Nucleus accumbens (tissue), 56 donors: ENCODE results near the gene ZBP1.

ENCODE experiments used
- DNase-seq, 56 donors: peaks; one replicate each; lab custom pipeline; 2025; lab: John Stamatoyannopoulos, UW

ZBP1 gene

DNA sequence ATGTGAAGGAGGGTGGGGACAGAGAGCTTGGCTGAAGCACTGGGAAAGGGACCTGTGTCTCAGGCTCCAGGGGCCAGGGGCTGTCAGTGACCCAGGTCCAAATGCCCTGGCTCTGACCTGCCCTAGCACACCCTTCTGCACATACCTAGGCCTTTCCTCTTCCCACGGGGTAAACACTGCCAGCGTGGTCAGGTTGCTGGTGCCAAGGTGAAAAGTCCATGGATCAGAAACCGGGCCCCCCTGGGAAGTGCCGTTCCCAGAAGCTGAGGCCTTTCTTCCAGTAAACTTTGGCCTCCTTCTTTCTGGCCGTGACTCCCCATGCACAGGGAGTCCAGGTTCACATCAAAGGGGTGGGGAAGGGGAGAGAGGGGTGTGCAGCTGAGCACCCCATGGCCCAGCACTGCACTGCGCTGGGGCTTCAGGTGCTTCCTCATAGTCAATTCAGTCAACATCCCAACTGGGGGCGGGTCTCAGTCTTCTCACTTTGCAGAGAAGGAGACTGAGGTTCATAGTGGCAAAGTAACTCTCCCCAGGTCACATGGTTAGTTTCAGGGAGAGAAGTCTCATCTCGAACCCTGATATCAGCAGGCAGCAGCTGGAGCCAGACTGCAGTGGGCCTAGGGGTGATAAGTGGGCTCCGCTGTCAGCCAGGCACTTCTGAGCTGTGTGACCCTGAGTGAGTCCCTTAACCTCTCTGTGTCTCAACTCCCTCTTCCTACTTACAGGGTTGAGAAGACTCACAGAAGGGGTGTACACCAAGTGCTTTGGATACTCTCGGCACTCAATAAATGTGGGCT is 42.3 kb downstream of the ZBP1 start:
- no peak for DNase-seq

DNA sequence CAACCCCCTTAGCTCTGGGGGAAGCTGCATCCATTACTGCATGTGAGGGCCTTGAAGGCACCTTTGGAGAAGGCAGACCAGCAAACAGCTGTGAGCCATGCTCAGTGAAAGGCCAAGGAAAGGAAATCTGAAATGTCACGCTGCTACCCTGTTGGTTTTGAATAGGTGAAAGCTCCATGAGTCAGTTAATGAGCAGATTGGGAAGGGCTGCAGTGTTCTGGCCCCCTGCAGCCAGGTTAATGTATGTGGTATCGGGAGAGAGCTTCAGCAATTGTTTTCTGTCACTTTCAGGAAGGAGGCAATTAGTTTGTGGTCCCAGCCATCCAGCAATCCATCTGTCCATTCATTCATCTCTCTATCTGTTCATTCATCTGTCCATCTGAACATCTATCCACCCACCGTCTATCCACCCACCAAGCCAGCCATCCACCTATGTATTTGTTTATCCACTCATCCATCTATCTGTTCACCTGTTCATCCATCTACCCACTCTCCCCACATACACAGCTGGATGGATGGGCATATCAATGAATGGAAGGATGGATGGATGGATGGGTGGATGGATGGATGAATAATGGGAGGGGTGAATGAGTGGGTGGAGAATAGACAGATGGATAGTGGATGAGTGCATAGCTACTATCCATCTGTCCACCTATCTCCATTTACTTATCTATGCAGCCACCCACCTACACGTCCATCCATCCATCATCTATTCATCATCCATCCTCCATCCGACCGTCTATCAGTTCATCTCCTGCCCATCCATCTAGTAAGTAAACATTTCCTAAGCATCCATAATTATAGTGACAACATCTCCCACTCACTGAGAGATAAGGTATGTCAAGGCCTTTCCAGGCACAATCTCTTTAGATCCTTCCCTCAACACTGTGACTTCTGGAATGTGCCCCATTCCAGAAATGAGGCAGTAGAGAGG is 43.3 kb downstream of the ZBP1 start:
- DNase-seq, result no peak

GRCh38 chr20:57576002-57576401 is 44.2 kb downstream of the ZBP1 start:
- no peak for DNase-seq

GRCh38 chr20:57574954-57575353 is 45.3 kb downstream of the ZBP1 start:
- no peak for DNase-seq

GRCh38 chr20:57573894-57574293 is 46.3 kb downstream of the ZBP1 start:
- DNase-seq, result no peak

DNA sequence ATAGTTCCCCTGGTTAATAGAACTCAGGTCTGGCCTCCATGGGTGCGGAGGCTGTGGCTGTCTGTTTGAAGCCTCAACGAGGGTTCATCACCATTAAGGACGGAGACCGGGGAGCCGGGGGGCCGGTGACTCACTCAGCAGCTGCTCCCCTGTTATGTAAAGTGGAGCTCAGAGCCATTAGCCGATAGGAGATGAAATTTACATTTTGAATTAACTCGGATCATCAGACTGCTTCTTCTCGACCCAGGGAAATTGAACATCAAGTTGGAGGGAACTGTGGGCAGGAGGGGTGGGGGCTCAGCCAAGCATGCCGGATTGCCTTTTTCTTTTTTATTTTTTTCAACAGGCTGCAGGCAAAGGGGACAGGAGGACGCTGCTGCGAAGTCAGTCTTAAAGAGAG is 47.0 kb downstream of the ZBP1 start:
- DNase-seq, result no peak

DNA sequence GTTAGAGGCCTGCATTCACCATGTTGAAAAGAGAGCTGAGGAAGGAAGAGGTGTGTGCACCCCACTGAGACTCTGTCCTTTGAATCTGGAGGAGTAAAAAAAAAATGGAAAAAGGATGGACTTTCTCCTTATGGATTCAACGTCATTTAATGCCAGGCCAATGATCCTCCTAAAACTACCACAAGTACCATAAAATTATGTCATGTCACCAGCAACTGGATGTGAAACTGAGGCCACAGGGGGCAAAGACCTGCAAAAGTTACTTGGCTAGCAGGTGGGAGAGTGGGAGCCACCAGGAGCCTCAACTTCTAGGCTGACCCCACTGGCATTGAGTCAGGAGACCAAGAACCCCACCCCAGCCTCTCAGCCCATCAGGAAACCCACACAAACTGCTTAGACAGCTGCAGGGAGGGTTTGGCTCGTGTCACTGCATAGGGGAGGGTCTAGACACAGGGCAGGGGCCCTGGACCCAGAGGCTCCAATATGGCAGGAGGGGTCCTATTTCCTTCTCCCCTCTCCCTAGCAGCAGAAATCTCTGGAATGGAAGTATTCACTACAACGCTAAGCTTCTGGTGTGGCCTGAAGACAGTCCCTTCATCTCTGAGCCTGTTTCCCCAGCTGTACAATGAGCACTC is 48.3 kb downstream of the ZBP1 start:
- no peak for DNase-seq

- no peak for DNase-seq
Measured at GRCh38 chr20:57570920-57571319, 49.3 kb downstream of the ZBP1 start.

DNA sequence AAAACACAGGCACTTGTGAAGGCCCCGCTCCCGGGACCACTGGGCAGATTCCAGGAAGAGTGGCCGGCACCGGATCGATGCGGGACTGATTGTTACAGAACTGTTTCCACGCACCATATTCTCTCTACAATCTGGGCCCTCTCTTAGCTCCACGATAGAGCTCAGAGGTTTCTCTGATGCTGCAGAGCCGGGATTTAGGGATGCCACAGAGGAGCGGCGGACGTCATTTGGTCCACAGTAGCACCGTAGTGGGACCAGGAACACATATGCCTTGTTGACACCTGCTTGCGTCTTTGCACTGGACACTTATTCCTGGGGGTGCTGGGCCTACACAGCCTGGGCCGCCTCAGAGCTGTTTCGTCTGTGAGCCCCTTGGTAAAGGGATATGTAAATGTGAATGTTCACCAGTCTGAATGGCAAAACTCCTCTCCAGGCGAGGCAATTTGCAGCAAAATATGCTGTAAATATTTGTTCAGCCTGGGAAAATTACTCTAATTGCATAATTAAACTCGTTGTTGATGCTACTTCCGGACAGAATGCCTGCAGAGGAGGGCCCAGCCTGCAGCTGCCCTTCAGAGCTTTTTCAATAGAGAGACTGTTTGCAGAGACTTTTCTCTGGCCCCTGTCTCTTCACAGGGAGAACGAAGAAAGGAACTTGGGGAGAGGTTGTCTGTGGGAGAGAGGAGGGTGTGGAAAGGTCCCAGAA is 49.9 kb downstream of the ZBP1 start:
- peak in 1 of 56 donors; percentile 4 for DNase-seq

- DNase-seq, result no peak
Measured at GRCh38 chr20:57568960-57569359, 51.3 kb downstream of the ZBP1 start.

GRCh38 chr20:57568088-57568896 is 51.9 kb downstream of the ZBP1 start:
- no peak for DNase-seq

DNA sequence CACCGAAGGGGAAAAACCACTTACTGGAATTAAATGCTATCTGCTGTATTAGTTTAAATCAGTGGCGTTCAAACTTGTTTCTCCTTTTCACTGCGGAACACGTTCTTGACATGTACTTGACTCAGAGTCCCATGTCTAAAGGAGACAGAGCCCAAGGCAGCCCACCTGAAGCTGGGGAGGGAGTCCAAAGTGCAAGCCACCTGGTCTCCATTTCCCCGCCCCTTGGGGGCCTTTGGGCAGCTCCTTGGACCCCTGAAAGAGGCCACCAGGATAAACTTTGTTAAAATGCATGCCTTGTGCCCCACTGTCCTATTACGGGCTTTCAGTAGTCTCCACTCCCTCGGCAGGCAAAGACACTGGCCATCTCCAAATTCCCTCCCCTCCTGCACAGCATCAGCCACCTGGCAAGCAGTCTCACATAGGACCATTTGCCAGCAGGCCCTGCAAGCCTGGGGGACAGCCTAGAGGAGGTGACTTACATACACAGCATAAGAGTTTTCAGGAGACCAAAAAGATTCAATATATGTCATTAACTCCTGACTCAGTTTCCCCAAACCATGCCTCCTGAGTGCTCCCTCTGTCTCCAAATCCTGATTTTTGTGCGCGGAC is 52.7 kb downstream of the ZBP1 start:
- no peak for DNase-seq

DNA sequence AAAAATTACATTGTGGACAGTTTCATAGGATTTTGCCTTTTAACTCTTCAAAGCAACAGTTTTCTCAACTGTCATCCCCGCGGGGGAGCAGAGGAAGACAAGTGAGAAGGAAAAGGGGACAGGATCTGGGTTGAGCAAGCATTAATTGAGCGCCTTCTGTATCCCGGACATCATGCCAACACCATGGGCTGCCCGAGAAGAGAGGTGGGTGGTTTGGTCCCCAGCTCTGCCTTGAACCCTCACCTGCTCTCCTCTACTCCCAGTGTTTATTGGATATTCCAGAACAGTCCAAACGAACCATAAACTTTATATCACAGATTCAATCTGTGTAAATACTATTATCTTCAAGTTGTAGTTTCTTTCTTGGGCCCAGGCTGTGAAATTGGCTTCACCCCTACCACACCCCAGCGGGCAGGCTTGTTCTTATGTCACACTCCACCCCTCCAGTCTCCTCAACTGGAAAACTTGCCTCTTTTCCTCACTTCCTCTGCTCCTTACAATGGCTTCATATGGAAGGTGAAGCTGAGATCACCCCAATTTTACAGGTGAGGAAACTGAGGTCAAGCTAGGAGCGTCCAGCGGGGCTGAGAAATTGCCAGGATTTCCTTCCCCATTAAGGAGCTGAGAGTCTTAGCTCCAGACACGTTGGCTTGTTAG is 53.3 kb downstream of the ZBP1 start:
- DNase-seq, result no peak

DNA sequence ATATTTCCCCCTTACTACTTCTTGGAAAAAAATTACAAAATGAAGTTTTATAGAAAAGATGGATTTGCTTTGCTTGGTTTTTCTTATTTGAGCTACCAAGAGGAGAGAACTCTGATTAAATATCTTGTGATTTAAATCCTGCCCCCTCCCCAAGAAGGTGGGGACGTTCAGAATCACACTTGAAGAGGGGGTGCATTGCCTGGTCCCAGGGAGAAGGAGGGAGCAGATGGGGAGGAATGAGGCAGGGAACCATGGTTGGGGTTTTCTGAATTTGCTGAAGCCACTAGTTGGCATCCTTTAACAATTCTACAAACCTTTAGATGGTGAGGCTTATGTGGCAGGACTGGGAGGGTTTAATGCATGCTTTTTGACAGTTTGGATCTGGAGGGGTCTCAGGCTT is 53.8 kb downstream of the ZBP1 start:
- DNase-seq, result no peak

DNA sequence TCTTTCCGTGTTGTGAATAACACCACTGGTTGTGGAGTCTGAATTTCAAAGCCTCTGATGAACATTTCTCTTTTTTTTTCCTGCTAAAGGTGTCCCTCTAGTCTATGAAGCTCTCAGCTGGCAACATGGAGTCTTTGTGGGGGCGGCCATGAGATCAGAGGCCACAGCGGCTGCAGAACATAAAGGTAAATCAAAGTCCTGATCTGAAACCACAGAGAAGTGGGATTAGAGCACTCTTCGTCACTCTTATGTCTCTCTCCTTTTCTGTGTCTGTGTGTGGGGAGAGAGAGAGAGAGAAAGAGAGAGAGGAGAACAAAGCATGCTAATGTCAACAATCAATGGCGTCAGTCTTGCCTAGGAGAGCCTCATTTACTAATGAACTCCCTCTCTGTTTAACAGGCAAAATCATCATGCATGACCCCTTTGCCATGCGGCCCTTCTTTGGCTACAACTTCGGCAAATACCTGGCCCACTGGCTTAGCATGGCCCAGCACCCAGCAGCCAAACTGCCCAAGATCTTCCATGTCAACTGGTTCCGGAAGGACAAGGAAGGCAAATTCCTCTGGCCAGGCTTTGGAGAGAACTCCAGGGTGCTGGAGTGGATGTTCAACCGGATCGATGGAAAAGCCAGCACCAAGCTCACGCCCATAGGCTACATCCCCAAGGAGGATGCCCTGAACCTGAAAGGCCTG is 55.1 kb downstream of the ZBP1 start:
- DNase-seq, result no peak

DNA sequence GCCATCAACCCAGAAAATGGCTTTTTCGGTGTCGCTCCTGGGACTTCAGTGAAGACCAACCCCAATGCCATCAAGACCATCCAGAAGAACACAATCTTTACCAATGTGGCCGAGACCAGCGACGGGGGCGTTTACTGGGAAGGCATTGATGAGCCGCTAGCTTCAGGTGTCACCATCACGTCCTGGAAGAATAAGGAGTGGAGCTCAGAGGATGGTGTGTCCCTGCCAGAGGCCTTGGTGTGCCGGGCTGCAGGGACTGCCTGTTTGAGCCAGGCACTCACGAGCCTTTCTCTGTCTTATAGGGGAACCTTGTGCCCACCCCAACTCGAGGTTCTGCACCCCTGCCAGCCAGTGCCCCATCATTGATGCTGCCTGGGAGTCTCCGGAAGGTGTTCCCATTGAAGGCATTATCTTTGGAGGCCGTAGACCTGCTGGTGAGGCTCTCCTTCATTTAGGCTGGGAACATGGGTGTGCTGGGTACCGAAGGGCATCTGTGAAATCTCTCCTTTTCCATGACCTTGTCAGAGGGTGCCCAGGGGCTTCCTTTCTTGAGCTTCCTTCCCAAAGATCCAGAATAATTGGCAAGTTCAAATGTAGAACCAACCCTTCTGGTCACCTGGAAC is 55.9 kb downstream of the ZBP1 start:
- DNase-seq, result no peak

DNA sequence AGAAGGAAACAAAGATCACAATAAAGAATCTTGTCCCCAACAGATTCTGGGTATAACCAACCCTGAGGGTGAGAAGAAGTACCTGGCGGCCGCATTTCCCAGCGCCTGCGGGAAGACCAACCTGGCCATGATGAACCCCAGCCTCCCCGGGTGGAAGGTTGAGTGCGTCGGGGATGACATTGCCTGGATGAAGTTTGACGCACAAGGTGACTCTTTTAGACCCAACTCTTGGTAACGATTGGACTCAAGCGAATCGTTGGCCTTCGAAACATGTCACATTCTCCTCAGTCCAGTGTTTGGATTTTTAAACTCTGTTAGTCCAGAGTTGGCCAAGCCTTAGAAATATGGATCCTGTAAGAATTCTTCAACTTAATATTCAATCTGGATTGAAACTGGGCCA is 56.7 kb downstream of the ZBP1 start:
- DNase-seq, result no peak
